Lower leg skin (tissue), 4 donors: ENCODE results near the gene NRXN2. TPM values are rescaled to one million over a fixed set of nuclear protein-coding genes. Genes with fewer than 3 reads are reported as not detected.

Experiments
- DNase-seq, 2 donors: peaks; one replicate each; pipeline ENCODE4 v3.0.0-alpha.2; 2019; ENCODE audit warnings: low spot score in 2 of 2
- H3K4me3 ChIP-seq: fragments of 200-600 bp; sonication (generic); 2 replicates; pipeline ENCODE4 v1.5.1; 2017; ENCODE audit warnings: mild to moderate bottlenecking, low read depth; ENCODE audit not compliant: poor library complexity, severe bottlenecking
- CTCF ChIP-seq, 3 donors: fragments of 450-650 bp; IDR thresholded peaks; one replicate each; pipeline ENCODE4 v1.5.1; 2016; ENCODE audit warnings: antibody characterized with exemption in 3 of 3, mild to moderate bottlenecking in 3 of 3, moderate library complexity in 2 of 3
- POLR2A ChIP-seq, 2 donors: fragments of 450-650 bp; IDR thresholded peaks; one replicate each; pipeline ENCODE4 v1.6.1; 2016 to 2017; ENCODE audit warnings: antibody characterized with exemption in 2 of 2, mild to moderate bottlenecking in 1 of 2, moderate library complexity in 1 of 2
- WGBS, 2 donors: methylation state at CpG; one replicate each; pipeline ENCODE4 v1.1.5; 2018; 5-methylcytosine and 5-hydroxymethylcytosine counted together
- intact Hi-C: fragments of 100-400 bp; cut with DNase I; formaldehyde crosslinking; loops from one replicate; pipeline ENCODE4 v1.15.0; 2023; ENCODE audit warnings: low total_unique reads
- total RNA-seq, 4 donors: library from RNA; depleted of rRNA; stranded (reverse); fragments of >200 nt; gene quantifications; one replicate each; pipeline ENCODE4 v1.1.0, GENCODE V29; 2016

NRXN2 gene
- total RNA-seq, 4 donors from 2014 or later: 0.27 to 7.0 (median 1.1) TPM; not detected in 1

- TF ChIP-seq POLR2A (IDR thresholded peaks at IDR 0.05) (no peak), CTCF (IDR thresholded peaks at IDR 0.05) (no peak)
- DNase-seq: peak in 1 of 2 donors; percentile 68
- WGBS, 2 donors: 65 to 67% methylated on average over 18 of the region's 18 CpGs
- H3K4me3 ChIP-seq: no peak overlapping the region
- intact Hi-C loops: loop anchor here (5.0 kb wide), 1 partner anchor 99 kb away; no protein-coding TSS in a partner anchor
These were observed 72.0 kb downstream of the NRXN2 start for GRCh38 chr11:64650923-64651523.

GRCh38 chr11:64649291-64649697 is 73.7 kb downstream of the NRXN2 start:
- H3K4me3 ChIP-seq: no peak overlapping the region
- DNase-seq: no peak
- TF ChIP-seq POLR2A (IDR thresholded peaks at IDR 0.05): no peak
- no peak for TF ChIP-seq CTCF (IDR thresholded peaks at IDR 0.05)
- WGBS, 2 donors: 28 to 33% methylated on average over 6 of the region's 6 CpGs
- intact Hi-C loops: loop anchor here (10.0 kb wide), 1 partner anchor 274 kb away; no protein-coding TSS in a partner anchor

GRCh38 chr11:64648551-64648950 is 74.4 kb downstream of the NRXN2 start:
- no peak for DNase-seq
- H3K4me3 ChIP-seq: no peak overlapping the region
- 81 to 89% methylated on average over 9 of the region's 9 CpGs for WGBS, 2 donors
- intact Hi-C loops: loop anchor here (10.0 kb wide), 1 partner anchor 274 kb away; no protein-coding TSS in a partner anchor
- TF ChIP-seq CTCF (IDR thresholded peaks at IDR 0.05) (no peak), POLR2A (IDR thresholded peaks at IDR 0.05) (no peak)

- DNase-seq: no peak
- TF ChIP-seq POLR2A (IDR thresholded peaks at IDR 0.05): no peak
- TF ChIP-seq CTCF (IDR thresholded peaks at IDR 0.05): no peak
- no peak overlapping the region for H3K4me3 ChIP-seq
- 75 to 80% methylated on average over 9 of the region's 9 CpGs for WGBS, 2 donors
- intact Hi-C loops: loop anchor here (10.0 kb wide), 1 partner anchor 272 kb away; no protein-coding TSS in a partner anchor
These were observed 75.8 kb downstream of the NRXN2 start for GRCh38 chr11:64647019-64647779.

GRCh38 chr11:64644647-64645275 is 78.2 kb downstream of the NRXN2 start:
- intact Hi-C loops: loop anchor here (10.0 kb wide), 1 partner anchor 270 kb away; no protein-coding TSS in a partner anchor
- no peak overlapping the region for H3K4me3 ChIP-seq
- WGBS, 2 donors: 24% methylated on average over 11 of the region's 11 CpGs
- DNase-seq: peak in 1 of 2 donors; percentile 82
- TF ChIP-seq CTCF (IDR thresholded peaks at IDR 0.05): no peak
- TF ChIP-seq POLR2A (IDR thresholded peaks at IDR 0.05): no peak
